A549 treated with DMSO at 1 μM for 4 hours (cell line): ENCODE data around the gene CDK8. TPM values are rescaled to one million over a fixed set of nuclear protein-coding genes. Genes with fewer than 3 reads are reported as not detected.

Experiments used
- total RNA-seq: library from RNA; stranded (reverse); fragments of 200-300 nt; extraction: Qiagen RNA extraction; gene quantifications from 5 replicates; pipeline ENCODE4 v1.2.3, GENCODE V29; 2022; ENCODE audit warnings: low read depth

Gene CDK8
- 11.7 to 14.9 TPM (median 13.8 TPM) in 5 replicates for total RNA-seq

GRCh38 chr13:26253787-26254582 lies at the start of gene CDK8:
Gene CDK8, plus strand, starts transcription at chr13:26254129. Its CDS starts 513 bp downstream, at chr13:26254642.

GRCh38 chr13:26221721-26222519 lies 32.0 kb upstream of the CDK8 start, which contains the start of gene RNF6:
Gene RNF6, minus strand, starts transcription at chr13:26222314. Its CDS starts 2,665 bp downstream, at chr13:26219649.

Other genes starting within 250 kb of the CDK8 start
- 0.02 to 0.04 TPM in 2 of 5 replicates, not detected in the others for gene SHISA2, start 202.1 kb upstream of the CDK8 start, total RNA-seq
- 27.1 to 35.3 TPM (median 33.4 TPM) in 5 replicates for gene RNF6, start 31.8 kb upstream of the CDK8 start, total RNA-seq